NCI-H748 (cell line): ENCODE measurements around the gene PABPN1L.
A peak's percentile ranks its signal among the peaks of the same experiment; 100 is the strongest.
"Not testable (repeated sequence)": the region's sequence is repeated elsewhere in the genome, so short reads cannot be mapped to it uniquely, and the experiment has no call there.

Experiments used
- DNase-seq: peaks from one replicate; lab custom pipeline; 2025; ENCODE audit not compliant: unreplicated experiment; lab: John Stamatoyannopoulos, UW

PABPN1L gene

GRCh38 chr16:88901718-88902337 is 35.4 kb upstream of the PABPN1L start:
- DNase-seq: no peak

DNA sequence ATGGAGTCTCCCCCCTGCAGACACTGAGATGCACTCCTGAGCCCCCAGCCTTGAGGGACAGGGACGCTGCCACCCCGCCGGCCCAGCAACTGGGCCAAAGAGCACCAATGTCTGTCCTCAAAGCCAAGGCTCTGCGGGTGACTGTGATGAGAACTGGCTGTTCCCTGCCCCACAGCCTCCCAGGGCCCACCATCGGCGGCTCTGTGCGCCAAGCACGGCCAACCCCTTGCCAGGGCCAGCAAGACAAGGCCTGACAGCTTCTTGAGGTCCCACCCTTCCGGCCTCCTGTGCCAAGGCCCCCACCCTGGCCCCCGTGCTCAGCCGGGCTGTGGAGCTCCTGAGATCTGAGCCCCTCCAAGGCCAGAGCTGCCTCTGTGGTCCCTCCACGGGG is 34.2 kb upstream of the PABPN1L start:
- DNase-seq: no peak

DNA sequence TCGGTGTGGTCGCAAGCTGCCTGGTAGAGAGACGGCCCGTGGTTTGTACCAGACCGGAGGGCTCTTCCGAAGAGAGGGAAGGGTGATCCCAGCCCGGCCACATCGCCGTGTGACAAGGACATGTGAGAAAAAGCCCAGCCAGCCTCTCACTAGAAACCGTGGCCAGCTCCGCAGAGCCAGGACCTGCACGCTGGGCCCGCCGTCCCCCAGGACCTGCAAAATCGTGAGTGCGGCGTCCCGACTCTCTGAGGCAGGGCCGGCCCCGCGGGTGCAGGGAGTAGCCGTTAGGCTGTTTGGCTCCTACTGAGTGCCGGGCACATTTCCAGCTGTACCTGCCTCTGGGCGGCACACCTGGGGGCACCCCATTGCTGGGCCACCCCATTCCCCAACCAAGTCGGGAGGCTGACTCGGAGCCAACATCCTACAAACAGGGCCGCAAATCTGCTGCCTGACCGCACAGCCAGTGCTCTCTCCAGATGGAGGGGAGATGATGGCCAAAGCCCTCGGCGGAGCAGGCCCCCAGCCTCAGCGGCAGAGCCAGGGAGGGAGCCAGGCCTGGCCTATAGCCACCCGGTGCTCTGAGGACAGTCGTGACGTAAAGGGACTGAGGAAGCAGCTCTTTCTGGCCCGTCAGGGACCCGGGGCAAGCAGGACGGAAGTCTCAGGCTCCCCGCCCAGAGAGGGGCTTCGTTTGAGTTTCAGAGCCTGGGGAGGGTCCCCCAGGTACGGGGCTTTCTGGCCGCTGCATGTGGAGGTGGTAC is 33.6 kb upstream of the PABPN1L start:
- DNase-seq: no peak

GRCh38 chr16:88897696-88898425 is 31.4 kb upstream of the PABPN1L start:
- DNase-seq: no peak

- no peak for DNase-seq
Observed at GRCh38 chr16:88896238-88897070, 30.0 kb upstream of the PABPN1L start.

DNA sequence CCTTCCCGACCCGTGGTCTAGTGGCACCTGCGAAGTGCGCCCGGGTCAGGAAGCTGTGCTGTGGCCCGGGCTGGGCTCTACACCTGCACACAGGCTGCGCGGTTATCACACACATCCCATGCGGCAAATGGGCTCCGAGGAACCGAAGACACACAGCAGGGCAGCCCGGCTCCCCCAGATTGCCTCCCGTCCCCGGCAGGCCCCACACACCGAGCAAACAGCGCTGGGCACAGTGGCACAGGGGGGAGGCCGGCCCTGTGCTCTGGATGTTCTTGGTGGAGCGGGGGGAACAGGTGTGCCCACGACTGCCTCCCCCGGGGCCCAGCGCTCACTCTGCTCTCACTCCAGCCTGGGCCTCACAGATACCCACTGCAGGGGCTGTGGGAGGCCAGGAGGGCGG is 28.9 kb upstream of the PABPN1L start:
- DNase-seq: no peak

- no peak for DNase-seq
Observed at GRCh38 chr16:88894681-88895300, 28.3 kb upstream of the PABPN1L start.

DNA sequence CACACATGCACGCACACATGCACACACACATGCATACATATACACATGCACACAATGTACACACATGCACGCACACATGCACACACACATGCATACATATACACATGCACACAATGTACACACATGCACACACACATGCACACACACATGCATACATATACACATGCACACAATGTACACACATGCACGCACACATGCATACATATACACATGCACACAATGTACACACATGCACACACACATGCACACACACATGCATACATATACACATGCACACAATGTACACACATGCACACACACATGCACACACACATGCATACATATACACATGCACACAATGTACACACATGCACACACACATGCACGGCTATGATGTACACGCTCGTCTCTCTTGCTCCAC is 27.8 kb upstream of the PABPN1L start:
- DNase-seq: not testable (repeated sequence)

GRCh38 chr16:88893127-88893968 is 26.9 kb upstream of the PABPN1L start:
- DNase-seq: no peak

- DNase-seq: no peak
Observed at GRCh38 chr16:88892065-88892464, 25.6 kb upstream of the PABPN1L start.

- no peak for DNase-seq
Observed at GRCh38 chr16:88891083-88891482, 24.6 kb upstream of the PABPN1L start.

DNA sequence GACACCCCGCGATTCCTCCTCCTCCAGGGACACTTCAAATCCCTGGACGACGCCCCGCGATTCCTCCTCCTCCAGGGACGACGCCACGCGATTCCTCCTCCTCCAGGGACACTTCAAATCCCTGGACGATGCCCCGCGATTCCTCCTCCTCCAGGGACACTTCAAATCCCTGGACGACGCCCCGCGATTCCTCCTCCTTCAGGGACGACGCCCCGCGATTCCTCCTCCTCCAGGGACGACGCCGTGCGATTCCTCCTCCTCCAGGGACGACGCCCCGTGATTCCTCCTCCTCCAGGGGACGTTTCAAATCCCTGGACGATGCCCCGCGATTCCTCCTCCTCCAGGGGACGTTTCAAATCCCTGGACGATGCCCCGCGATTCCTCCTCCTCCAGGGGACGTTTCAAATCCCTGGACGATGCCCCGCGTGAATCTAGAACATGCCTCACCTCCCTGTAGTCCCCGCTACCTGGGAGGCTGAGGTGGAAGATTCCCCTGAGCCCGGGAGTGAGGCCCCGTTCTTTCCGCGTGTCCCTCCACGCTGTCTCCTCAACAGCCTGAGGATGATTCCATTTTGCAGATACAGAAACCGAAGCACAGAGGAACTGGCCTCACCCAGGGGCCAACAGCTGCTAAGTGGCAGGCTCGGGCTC is 23.4 kb upstream of the PABPN1L start:
- not testable (repeated sequence) for DNase-seq

- peak; percentile 8 for DNase-seq
Observed at GRCh38 chr16:88888461-88889387, 22.3 kb upstream of the PABPN1L start.

DNA sequence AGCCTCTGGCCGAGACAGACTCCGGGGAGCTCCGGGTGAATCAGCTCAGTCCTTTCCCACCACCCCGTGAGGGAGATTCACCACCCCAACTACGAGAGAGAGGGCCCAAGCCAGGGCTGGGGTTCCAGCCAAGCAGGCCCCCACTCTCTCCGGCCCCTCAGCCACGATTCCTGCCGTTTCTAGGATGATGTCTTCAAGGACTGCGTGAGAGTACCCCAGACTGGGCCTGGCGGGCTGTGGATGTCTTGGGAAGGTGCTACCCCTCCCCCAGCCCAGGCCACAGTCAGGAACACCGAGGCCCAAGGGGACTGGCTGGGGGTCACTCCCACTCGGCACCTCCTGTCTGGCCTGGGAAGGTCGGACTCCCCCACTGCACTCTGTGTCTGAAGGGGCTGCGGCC is 21.6 kb upstream of the PABPN1L start:
- no peak for DNase-seq

DNA sequence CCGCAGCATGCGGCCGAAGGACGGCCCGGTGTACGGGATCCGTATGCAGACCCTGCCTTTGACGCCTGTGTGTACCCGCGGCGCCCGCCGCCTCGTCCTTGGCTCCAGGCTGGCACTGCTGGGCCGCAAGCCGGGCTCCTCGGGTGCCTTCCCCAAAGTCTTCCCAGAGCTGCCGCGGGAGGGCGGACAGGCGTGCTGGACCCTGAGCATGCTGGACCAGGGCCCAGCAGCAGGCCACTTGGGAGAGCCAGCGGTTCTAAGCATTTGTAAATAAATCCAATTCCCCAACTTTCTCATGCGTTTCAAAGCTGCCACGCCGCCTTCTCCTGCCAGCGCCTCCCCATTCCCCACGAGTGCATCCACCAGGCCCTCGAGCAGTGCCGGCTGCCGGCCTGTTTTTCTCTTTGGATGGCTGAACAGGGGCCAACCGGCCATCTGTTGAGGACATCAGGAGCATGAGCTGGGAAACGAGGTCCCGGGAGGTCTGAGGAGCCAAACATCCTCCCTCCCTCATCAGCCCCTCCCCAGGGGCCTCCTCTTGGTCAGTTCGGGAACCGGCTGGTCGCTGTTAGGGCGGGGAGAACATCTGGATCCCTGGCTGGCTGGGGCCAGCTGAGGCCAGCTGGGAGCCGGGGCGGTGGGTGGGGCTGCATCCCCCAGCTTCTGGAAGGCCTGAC is 20.5 kb upstream of the PABPN1L start:
- DNase-seq: no peak

- DNase-seq: no peak
Observed at GRCh38 chr16:88886420-88886844, 20.0 kb upstream of the PABPN1L start.

GRCh38 chr16:88885693-88886280 is 19.3 kb upstream of the PABPN1L start:
- no peak for DNase-seq
